ENCODE results near the gene NOP58.
"Not testable (repeated sequence)": the region's sequence is repeated elsewhere in the genome, so short reads cannot be mapped to it uniquely, and the experiment has no call there.

The NOP58 gene

DNA sequence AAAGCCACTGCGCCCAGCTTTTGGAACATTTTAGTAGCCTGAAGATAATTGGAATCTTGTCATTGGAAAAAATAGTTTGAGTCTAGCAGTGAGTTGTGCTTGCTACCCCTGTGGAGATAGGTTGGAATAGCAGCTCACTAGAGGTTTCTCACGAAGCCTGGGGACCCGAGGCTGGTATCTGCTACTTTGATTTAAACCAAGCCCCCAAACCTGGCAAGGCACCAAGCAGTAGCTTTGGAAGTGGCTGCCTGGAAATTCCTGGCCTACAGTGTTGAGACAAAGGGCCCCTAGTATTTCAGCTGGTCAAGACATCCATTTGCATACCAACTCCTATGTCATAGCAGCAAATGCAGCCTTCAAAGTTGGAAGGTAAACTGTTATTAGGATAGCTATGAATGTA is 42.1 kb downstream of the NOP58 start:
- no peak for DNase-seq

DNA sequence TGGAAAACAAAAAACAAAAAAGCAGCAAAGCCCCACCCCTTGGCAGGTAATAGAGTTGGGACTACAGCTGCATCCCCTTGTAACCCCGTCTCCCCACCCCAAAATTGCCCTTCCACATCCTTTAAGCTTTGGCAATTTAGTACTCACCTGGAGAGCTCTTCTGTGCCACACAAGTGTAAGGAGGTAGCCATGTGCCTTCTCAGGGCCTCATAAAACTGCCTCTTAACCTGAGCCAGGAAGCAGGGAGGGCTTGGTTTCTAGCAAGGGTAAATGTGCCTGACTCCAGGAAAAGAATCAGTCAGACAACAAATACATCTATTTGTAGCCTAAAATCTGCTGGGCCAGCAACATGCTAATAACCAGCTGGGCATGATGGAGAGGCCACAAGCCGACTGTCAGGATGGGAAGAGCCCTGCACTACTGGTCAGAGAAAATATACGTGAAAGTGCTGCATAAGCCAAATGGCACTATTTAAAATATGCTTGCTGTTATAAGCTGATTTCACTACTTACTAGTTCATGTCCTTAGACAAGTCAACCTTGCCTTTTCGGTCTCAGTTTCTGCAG is 46.3 kb downstream of the NOP58 start:
- no peak for DNase-seq

GRCh38 chr2:202314116-202314515 is 48.6 kb downstream of the NOP58 start:
- no peak for DNase-seq

- DNase-seq, result no peak
These were observed 51.7 kb downstream of the NOP58 start for GRCh38 chr2:202317080-202317857.

GRCh38 chr2:202320362-202320761 is 54.8 kb downstream of the NOP58 start:
- DNase-seq, result not testable (repeated sequence)

DNA sequence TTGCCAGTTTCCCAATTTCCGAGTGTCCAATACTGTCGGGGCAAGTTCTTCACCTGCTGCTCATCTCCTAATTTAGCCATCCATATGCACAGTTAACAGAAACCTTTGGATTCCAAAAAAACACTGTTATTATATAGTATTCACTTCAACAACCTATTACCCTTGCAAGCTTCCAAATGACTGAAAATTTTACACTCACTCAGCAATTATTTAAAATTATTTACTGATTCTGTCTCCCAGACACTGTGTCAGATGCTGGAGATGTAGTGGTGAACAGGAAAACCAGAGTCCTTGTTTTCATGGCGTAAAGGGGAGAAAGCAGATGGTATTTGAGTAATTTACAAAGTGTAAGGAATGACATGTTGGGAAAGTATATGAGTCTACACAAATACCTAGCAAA is 56.9 kb downstream of the NOP58 start:
- no peak for DNase-seq

DNA sequence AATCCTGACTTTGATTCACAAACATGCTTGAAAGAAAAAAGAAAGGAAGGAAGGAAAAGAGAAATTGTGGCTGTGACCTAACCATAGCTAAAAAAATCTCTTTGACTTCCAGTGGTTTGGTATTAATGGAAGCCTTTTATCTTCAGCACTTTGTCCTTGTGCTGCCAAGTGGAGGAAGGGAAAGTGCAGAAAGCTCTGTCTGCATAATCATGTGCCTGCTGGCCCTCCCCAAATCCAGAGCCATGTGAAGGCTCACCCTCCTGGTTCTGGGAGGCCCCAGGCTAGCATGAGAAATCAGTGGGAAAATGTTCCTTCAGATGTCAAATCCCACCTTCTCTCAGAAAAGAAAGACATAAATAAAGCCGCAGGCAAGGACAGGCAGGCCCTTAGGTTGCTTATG is 62.3 kb downstream of the NOP58 start:
- DNase-seq, result no peak

DNA sequence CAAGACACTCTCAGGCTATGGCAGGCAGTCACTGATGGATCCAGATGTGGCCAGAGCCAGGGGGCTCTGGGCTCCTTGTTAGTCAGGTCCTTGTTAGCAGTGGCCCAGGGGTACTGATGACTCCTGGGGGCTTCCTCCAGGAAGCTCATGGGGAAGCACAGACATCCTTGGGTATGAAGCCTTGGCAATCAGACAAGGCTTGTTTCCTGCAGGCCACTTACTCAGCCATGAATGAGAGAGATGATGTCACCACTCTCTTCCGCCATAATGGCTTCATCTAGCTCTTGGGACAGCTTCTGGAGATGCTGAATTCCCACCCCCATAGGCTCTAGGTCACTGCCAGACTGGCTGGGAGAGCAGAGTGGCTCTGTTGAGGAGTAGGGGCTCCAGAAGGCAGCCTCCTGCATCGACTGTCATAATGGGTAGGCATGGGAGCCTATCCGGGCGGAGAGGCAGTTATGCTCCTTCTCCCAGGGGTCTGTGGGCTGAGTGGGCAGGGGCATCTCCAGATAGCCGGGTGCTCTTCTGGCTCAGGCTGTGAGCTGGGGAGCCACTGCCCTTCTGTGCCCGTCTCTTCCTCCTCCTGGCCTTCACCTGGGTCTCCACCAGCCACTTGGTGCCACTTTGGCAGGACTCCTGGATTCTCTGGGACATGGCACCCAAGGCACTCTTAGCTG is 70.4 kb downstream of the NOP58 start:
- no peak for DNase-seq

- DNase-seq, result no peak
These were observed 71.6 kb downstream of the NOP58 start for GRCh38 chr2:202337151-202337550.

GRCh38 chr2:202337706-202338346 is 72.3 kb downstream of the NOP58 start:
- DNase-seq, result no peak

DNA sequence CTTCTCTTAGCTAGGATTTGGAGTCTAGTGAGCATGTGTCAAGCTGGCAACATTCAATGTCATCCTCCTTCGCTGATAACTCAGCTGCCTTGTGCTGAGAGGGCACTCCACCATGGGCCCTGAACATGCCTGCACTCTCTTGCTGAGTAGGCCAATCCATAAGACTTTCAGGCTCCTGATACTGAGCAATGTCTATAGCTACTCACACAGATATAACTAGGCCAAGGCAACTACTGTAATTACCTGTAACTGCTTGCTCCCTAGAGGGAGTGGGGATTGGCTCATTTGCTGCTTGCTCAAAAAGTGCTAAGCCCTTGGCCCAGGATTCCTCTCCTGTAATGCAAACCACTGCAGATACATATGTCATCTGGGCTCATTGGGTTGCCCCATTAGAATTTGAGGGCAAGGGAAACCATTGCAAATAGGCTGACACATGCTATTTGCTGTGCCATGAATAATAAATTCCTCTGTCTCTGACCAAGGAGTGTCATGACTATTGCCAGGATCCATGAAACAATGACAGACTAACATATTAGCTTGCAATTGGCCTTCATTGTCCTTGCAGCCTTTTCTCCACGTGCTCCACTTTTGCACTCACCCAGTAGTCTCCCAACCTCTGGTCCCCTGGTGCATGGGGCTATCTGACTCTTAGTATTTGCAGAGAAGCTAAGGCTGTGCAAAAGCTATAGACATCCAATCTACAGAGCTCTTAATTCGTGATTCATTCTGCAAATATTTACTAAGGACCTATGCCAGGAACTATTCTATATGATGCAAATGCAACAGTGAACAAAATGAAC is 73.7 kb downstream of the NOP58 start:
- DNase-seq, result no peak

DNA sequence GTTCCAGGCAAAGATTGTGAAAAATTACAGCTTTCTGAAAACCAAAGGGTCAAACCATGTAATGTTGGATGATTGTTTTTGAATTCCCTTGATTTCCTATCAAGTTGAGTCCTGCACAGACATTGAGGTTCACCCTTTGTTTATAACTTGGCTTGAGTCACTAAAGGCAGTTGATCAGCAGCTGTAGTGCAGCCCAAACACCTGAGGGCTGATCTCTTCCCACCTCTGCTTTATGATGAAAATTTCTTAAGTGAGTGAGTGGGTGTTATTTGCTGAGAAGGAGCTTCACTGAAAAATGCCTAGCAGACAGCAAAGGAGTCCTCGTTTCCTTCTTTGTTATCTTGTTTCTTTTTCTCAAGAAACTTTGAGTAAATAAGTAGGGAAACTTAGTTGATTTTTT is 78.6 kb downstream of the NOP58 start:
- DNase-seq, result no peak

GRCh38 chr2:202346180-202346579 is 80.6 kb downstream of the NOP58 start:
- no peak for DNase-seq

Data from cerebellar nuclear complex (tissue), 1 donor.